Measurements from ENCODE around the gene ETFRF1.

DNA sequence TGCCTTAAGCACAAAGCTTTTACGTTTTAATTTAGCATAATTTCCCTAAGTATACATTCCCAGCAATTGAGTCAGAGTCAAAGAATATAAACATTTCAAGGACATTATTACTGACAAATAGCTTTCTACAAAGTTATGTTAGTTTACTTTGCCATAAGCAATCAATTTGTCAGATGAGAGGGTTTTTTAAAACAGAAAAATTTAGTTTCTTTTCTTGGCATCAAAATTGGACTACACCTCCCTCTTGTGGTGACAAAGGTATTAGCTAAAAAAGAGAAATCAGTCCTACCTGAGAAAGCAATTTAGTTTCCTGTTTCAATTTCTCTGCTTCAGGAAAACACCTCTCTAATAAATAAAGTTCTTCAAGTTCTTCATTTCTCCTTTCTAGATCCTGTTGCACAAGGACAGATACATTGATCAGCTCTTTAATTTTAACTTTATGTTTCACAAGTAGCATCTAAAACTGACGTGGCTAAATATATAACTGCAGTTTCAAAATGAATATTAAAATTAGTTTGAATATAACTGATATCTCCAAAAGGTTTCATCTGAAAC, 39.9 kb upstream of the ETFRF1 start:
- TF ChIP-seq MAX (IDR thresholded peaks at IDR 0.05) (no peak), TAF1 (IDR thresholded peaks at IDR 0.05; ENCODE audit: low read depth, low read length) (no peak), ATF3 (IDR thresholded peaks at IDR 0.05; ENCODE audit: insufficient read depth, low read depth, low read length) (no peak)
- TF ChIP-seq, protein P1, sequence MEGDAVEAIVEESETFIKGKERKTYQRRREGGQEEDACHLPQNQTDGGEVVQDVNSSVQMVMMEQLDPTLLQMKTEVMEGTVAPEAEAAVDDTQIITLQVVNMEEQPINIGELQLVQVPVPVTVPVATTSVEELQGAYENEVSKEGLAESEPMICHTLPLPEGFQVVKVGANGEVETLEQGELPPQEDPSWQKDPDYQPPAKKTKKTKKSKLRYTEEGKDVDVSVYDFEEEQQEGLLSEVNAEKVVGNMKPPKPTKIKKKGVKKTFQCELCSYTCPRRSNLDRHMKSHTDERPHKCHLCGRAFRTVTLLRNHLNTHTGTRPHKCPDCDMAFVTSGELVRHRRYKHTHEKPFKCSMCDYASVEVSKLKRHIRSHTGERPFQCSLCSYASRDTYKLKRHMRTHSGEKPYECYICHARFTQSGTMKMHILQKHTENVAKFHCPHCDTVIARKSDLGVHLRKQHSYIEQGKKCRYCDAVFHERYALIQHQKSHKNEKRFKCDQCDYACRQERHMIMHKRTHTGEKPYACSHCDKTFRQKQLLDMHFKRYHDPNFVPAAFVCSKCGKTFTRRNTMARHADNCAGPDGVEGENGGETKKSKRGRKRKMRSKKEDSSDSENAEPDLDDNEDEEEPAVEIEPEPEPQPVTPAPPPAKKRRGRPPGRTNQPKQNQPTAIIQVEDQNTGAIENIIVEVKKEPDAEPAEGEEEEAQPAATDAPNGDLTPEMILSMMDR (IDR thresholded peaks at IDR 0.05; ENCODE audit: control extremely low read depth in 1 of 3, insufficient read depth in 1 of 3, low read depth in 1 of 3, low read length in 3 of 3): peak in 2 of 3 experiments; percentile 33 to 50; a peak in 2 of 4 replicates

All from H1 (cell line).